Measurements from ENCODE around the gene ZC3H18.
A peak's percentile ranks its signal among the peaks of the same experiment; 100 is the strongest.

Gene ZC3H18

GRCh38 chr16:88677721-88678120, 107.5 kb downstream of the ZC3H18 start:
- H3K4me3 ChIP-seq (replicated peaks; ENCODE audit: low read depth, low read length), result no peak overlapping the region
- no peak for TF ChIP-seq CTCF (IDR thresholded peaks at IDR 0.05; ENCODE audit: low read length, missing control alignments)
- no peak for DNase-seq (ENCODE audit: low read depth)

GRCh38 chr16:88678224-88678979, 108.2 kb downstream of the ZC3H18 start:
- no peak overlapping the region for H3K4me3 ChIP-seq (replicated peaks; ENCODE audit: low read depth, low read length)
- TF ChIP-seq CTCF (IDR thresholded peaks at IDR 0.05; ENCODE audit: low read length, missing control alignments), result no peak
- DNase-seq (ENCODE audit: low read depth), result no peak

GRCh38 chr16:88680554-88681083, 110.4 kb downstream of the ZC3H18 start:
- DNase-seq (ENCODE audit: low read depth), result no peak
- H3K4me3 ChIP-seq (replicated peaks; ENCODE audit: low read depth, low read length), result no peak overlapping the region
- TF ChIP-seq CTCF (IDR thresholded peaks at IDR 0.05; ENCODE audit: low read length, missing control alignments), result no peak

GRCh38 chr16:88681084-88681680, 111.0 kb downstream of the ZC3H18 start:
- TF ChIP-seq CTCF (IDR thresholded peaks at IDR 0.05; ENCODE audit: low read length, missing control alignments), result peak; percentile 28
- H3K4me3 ChIP-seq (replicated peaks; ENCODE audit: low read depth, low read length), result no peak overlapping the region
- no peak for DNase-seq (ENCODE audit: low read depth)

Measured in fibroblast of pulmonary artery (primary cell).